ENCODE results near the gene TPO.
"Not testable (repeated sequence)": the region's sequence is repeated elsewhere in the genome, so short reads cannot be mapped to it uniquely, and the experiment has no call there.

TPO gene

DNA sequence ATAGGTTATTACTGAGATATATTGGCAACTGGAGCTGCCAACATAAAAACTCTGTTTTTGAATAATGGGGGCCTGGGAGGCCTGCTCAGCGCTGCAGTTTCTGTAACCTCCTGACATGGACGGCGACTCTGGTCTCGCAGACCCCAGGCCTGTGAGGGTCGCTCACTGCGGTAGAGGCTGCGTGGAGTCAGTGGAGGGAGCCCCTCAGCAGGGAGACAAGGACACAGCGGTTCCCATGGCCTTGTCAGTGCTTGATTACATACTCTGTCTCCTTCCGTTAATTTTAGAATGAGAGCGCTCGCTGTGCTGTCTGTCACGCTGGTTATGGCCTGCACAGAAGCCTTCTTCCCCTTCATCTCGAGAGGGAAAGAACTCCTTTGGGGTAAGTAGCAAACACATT is 858 bp downstream of the TPO start:
- no peak overlapping the region for H3K4me3 Mint-ChIP-seq
- H3K9me3 Mint-ChIP-seq = no peaks in the 10 kb centered on the region
- H3K36me3 Mint-ChIP-seq (ENCODE audit: low read depth) = no peaks in the 10 kb centered on the region
- peak overlapping the region in 1 of 3 experiments; percentile 58 for H3K27ac Mint-ChIP-seq
- peaks cover 12% of the 10 kb centered on the region for H3K27me3 Mint-ChIP-seq (ENCODE audit: low read depth)
- H3K4me1 Mint-ChIP-seq = no peaks in the 10 kb centered on the region
- TF ChIP-seq, protein P1, sequence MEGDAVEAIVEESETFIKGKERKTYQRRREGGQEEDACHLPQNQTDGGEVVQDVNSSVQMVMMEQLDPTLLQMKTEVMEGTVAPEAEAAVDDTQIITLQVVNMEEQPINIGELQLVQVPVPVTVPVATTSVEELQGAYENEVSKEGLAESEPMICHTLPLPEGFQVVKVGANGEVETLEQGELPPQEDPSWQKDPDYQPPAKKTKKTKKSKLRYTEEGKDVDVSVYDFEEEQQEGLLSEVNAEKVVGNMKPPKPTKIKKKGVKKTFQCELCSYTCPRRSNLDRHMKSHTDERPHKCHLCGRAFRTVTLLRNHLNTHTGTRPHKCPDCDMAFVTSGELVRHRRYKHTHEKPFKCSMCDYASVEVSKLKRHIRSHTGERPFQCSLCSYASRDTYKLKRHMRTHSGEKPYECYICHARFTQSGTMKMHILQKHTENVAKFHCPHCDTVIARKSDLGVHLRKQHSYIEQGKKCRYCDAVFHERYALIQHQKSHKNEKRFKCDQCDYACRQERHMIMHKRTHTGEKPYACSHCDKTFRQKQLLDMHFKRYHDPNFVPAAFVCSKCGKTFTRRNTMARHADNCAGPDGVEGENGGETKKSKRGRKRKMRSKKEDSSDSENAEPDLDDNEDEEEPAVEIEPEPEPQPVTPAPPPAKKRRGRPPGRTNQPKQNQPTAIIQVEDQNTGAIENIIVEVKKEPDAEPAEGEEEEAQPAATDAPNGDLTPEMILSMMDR (IDR thresholded peaks at IDR 0.05; ENCODE audit: unreplicated experiment in 3 of 3) = no peak

DNA sequence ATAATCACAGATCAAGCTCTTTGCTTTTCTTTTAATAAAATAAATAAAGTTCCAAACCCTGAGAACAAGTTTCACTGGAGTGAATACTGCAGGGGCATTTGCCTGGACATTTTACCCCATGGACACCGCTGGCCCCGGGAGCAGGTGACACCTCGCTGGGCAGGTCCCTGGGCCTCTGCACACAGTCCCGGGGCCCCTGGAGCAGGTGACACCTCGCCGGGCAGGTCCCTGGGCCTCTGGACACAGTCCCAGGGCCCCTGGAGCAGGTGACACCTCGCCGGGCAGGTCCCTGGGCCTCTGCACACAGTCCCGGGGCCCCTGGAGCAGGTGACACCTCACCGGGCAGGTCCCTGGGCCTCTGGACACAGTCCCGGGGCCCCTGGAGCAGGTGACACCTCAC is 1.6 kb downstream of the TPO start:
- H3K27me3 Mint-ChIP-seq (ENCODE audit: low read depth) = peaks cover 17% of the 10 kb centered on the region
- not testable (repeated sequence) for H3K4me3 Mint-ChIP-seq; H3K27ac Mint-ChIP-seq; H3K36me3 Mint-ChIP-seq (ENCODE audit: low read depth); H3K9me3 Mint-ChIP-seq; H3K4me1 Mint-ChIP-seq

DNA sequence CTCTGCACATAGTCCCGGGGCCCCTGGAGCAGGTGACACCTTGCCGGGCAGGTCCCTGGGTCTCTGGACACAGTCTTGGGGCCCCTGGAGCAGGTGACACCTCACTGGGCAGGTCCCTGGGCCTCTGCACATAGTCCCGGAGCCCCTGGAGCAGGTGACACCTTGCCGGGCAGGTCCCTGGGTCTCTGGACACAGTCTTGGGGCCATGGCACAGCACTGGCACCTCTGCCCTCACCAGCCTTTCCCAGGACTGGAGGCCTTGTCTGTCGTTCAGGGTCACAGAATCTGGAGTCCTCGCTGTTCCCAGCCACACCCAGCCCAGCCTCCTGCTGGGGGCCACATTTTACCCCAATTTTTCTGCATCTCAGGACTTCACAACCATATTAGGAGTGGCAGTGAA is 2.2 kb downstream of the TPO start:
- TF ChIP-seq, protein P1 (IDR thresholded peaks at IDR 0.05; ENCODE audit: unreplicated experiment in 3 of 3) = no peak
- no peaks in the 10 kb centered on the region for H3K4me1 Mint-ChIP-seq
- no peaks in the 10 kb centered on the region for H3K36me3 Mint-ChIP-seq (ENCODE audit: low read depth)
- H3K9me3 Mint-ChIP-seq = no peaks in the 10 kb centered on the region
- H3K27ac Mint-ChIP-seq = no peak overlapping the region
- peaks cover 17% of the 10 kb centered on the region for H3K27me3 Mint-ChIP-seq (ENCODE audit: low read depth)
- H3K4me3 Mint-ChIP-seq = no peak overlapping the region

DNA sequence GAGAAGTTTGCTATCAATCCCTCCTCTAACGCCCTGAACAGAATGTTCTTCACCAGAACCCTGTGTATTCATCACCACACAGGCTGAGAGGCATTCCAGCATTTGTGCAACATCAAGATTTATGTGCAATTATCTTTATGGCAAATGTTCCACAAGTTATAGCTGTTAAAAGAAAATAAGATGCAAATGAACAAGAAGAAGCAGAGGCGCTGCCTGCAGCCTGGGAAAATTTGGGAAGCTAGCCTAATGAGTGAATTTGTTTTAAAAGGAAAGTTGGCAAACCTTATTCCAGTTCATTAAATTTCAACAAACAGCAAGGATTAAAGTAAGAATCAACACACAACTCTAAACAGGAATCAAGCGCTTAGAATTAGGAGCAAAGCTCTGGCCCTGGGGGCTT is 5.3 kb downstream of the TPO start:
- Mint-ChIP-seq H3K36me3 (ENCODE audit: low read depth) (no peaks in the 10 kb centered on the region), H3K27me3 (ENCODE audit: low read depth) (peaks cover 12% of the 10 kb centered on the region), H3K4me3 (no peak overlapping the region), H3K4me1 (no peaks in the 10 kb centered on the region), H3K9me3 (no peaks in the 10 kb centered on the region), H3K27ac (no peak overlapping the region)
- TF ChIP-seq, protein P1 (IDR thresholded peaks at IDR 0.05; ENCODE audit: unreplicated experiment in 3 of 3) = no peak

- TF ChIP-seq, protein P1 (IDR thresholded peaks at IDR 0.05; ENCODE audit: unreplicated experiment in 3 of 3) = no peak
- Mint-ChIP-seq H3K4me1 (no peaks in the 10 kb centered on the region), H3K4me3 (no peak overlapping the region), H3K27me3 (ENCODE audit: low read depth) (peaks cover 19% of the 10 kb centered on the region), H3K27ac (no peak overlapping the region), H3K36me3 (ENCODE audit: low read depth) (no peaks in the 10 kb centered on the region), H3K9me3 (peaks cover 10% of the 10 kb centered on the region)
Observed at GRCh38 chr2:1420746-1421480, 7.7 kb downstream of the TPO start.

GRCh38 chr2:1421731-1422130 is 8.5 kb downstream of the TPO start:
- Mint-ChIP-seq H3K27me3 (ENCODE audit: low read depth) (peaks cover 19% of the 10 kb centered on the region), H3K4me1 (no peaks in the 10 kb centered on the region), H3K9me3 (peaks cover 10% of the 10 kb centered on the region), H3K27ac (no peak overlapping the region), H3K4me3 (no peak overlapping the region), H3K36me3 (ENCODE audit: low read depth) (no peaks in the 10 kb centered on the region)
- TF ChIP-seq, protein P1 (IDR thresholded peaks at IDR 0.05; ENCODE audit: unreplicated experiment in 3 of 3) = no peak
